Hematopoietic multipotent progenitor cell treated with erythropoietin and hydrocortisone succinate and interleukin-3 and kit ligand, for 4 days (in vitro differentiated cells): Measurements from ENCODE around the gene SMOC1.

Experiments
- DNase-seq: peaks from one replicate; pipeline ENCODE4 v3.0.0-alpha.2; 2015

The SMOC1 gene

GRCh38 chr14:69865701-69866365 is 13.4 kb upstream of the SMOC1 start:
- DNase-seq, result no peak

- DNase-seq, result no peak
These were observed 10.8 kb upstream of the SMOC1 start for GRCh38 chr14:69868363-69868963.

- no peak for DNase-seq
These were observed 8.6 kb upstream of the SMOC1 start for GRCh38 chr14:69870613-69871012.

- DNase-seq, result no peak
These were observed 5.1 kb upstream of the SMOC1 start for GRCh38 chr14:69873877-69874780.

- no peak for DNase-seq
These were observed 2.9 kb upstream of the SMOC1 start for GRCh38 chr14:69876221-69876847.

DNA sequence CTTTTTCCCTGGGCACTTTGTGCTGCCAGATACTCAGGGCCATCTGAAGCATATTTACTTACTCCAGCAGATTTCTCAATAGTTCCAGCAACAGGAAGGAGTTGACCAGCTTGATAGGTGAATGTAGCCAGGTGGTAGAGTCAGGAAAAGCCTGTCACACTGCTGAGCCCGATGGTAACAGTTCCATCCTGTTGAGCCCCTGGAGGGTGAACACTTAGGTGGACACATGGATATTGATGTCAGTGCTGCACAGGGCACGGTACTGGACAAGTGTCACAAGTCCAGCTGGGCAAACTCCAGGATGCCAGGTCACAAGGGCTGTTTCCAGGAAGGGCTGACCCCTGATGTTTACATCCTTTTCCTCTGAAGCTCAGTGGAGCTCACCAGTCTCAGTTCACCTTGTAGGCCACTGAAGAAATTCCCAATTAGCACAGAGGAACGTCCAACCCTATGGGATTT is 2.3 kb upstream of the SMOC1 start:
- DNase-seq, result no peak

DNA sequence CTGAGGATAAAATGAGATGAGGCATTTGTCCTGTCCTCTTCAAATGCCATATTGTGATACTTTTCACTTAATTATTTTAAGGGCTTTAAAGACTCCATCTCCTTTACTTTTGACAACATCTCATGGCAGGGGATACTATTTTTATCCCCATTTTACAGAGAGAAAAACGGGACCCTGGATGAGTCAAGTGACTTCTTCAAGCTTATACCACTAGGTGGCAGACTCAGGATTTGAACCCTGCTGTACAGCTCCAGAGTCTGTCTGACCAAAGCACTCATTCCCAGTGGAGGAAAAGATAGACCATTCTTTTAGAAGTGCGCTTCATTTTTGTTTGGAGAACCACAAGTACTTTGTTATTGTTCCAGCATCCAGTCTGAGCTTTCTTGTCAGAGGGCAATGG is 1.7 kb upstream of the SMOC1 start:
- DNase-seq, result peak; percentile 48

GRCh38 chr14:69878251-69878650 is 965 bp upstream of the SMOC1 start:
- DNase-seq, result no peak

DNA sequence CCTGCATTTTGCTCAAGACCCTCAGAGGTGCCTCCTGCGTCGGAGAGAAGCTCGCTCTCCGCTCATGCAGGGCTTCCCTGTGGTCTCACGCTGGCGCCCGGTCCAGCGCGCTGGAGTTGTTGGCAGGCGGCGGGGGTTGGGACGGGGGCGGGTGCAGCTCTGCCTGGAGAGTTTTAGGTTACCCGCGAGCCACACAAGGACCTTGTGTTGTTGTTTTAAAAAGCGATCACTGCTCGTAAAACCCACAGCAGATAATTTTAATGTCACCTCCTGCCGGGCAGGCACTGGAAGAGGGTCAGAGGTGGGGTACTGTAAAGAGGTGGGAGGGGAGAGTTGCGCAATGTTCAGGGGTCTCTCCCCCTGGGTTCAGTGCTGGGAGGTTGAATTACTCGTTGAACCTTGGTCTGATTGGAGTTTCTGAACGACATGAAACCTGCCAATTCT is 850 bp downstream of the SMOC1 start:
- no peak for DNase-seq

- DNase-seq, result no peak
These were observed 1.7 kb downstream of the SMOC1 start for GRCh38 chr14:69880893-69881292.

- DNase-seq, result no peak
These were observed 3.1 kb downstream of the SMOC1 start for GRCh38 chr14:69882116-69882864.

GRCh38 chr14:69882915-69883314 is 3.7 kb downstream of the SMOC1 start:
- no peak for DNase-seq

GRCh38 chr14:69886453-69887242 is 7.4 kb downstream of the SMOC1 start:
- DNase-seq, result no peak

- DNase-seq, result no peak
These were observed 8.8 kb downstream of the SMOC1 start for GRCh38 chr14:69887740-69888657.

- DNase-seq, result no peak
These were observed 12.2 kb downstream of the SMOC1 start for GRCh38 chr14:69891422-69891821.

- no peak for DNase-seq
These were observed 15.9 kb downstream of the SMOC1 start for GRCh38 chr14:69895109-69895508.

GRCh38 chr14:69896080-69896479 is 16.9 kb downstream of the SMOC1 start:
- DNase-seq, result no peak

- no peak for DNase-seq
These were observed 17.8 kb downstream of the SMOC1 start for GRCh38 chr14:69896972-69897371.

DNA sequence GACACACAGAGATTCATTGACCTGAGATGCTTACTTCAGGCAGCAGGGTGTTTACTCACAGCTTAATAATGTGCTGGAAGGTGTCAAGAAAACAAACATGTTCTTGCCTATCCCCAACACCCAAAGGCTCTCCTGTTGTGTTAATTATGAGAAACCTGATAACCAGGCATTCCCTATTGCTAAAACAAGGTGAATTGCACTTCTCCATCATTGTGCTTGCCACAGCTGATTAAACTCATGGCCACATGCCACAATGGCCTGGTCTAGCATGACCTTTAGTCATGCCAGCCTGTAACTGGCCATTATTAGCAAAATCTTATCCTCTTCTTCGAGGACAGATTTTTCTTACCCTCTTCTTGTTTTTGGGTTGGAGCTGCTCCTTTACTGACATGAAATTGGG is 21.4 kb downstream of the SMOC1 start:
- DNase-seq, result no peak
